Parathyroid adenoma (tissue), 2 donors: ENCODE results near the gene AKR1C8.

Source experiments
- H2AFZ ChIP-seq: fragments of 300-600 bp; sonication (generic); one replicate; pipeline ENCODE4 v1.7.0; 2017; ENCODE audit warnings: antibody characterized with exemption, mild to moderate bottlenecking
- H3K27ac ChIP-seq: fragments of 300-600 bp; sonication (generic); one replicate; pipeline ENCODE4 v1.7.0; 2017
- H3K27me3 ChIP-seq: fragments of 300-600 bp; sonication (generic); one replicate; pipeline ENCODE4 v1.7.0; 2017; ENCODE audit warnings: low read length; ENCODE audit not compliant: control insufficient read depth, insufficient read depth
- H3K36me3 ChIP-seq: fragments of 300-600 bp; sonication (generic); one replicate; pipeline ENCODE4 v1.7.0; 2017; ENCODE audit warnings: low read length; ENCODE audit not compliant: control insufficient read depth, insufficient read depth
- H3K4me1 ChIP-seq: fragments of 300-600 bp; sonication (generic); one replicate; pipeline ENCODE4 v1.7.0; 2017; ENCODE audit warnings: control low read depth
- H3K4me2 ChIP-seq: fragments of 300-600 bp; sonication (generic); one replicate; pipeline ENCODE4 v1.7.0; 2017; ENCODE audit warnings: low read length
- H3K4me3 ChIP-seq: fragments of 300-600 bp; sonication (generic); one replicate; pipeline ENCODE4 v1.7.0; 2017; ENCODE audit warnings: low read depth, low read length
- H3K79me2 ChIP-seq: fragments of 300-600 bp; sonication (generic); one replicate; pipeline ENCODE4 v1.7.0; 2017; ENCODE audit warnings: control low read depth
- H3K9ac ChIP-seq: fragments of 300-600 bp; sonication (generic); one replicate; pipeline ENCODE4 v1.7.0; 2017; ENCODE audit warnings: mild to moderate bottlenecking
- H3K9me3 ChIP-seq: fragments of 300-600 bp; sonication (generic); one replicate; pipeline ENCODE4 v1.7.0; 2017; ENCODE audit warnings: low read length; ENCODE audit not compliant: control insufficient read depth
- TF ChIP-seq, protein P1 (sequence below): fragments of 300-600 bp; sonication (generic); IDR thresholded peaks from one replicate; pipeline ENCODE4 v1.7.0; 2017; ENCODE audit warnings: antibody characterized with exemption, mild to moderate bottlenecking
- donor health status: primary hyperparathyroidism.

AKR1C8 gene

DNA sequence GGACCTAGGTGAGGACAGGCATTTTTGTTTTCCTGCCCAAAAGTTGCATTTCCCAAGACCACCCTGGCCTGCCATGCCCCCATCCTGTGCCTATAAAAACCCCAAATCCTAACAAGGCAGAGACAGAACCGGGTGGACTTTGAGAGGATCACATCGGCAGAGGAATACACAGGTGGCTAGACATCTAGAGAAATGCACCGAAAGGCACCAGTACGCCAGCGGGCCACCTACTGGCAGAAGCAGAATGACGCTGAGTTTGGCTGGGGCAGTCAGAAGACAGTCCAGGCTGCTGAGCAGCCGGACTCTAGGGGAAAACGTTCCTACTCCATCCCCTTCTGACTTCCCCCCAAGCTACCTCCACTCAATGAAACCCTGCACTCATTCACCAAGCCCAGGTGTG, 14.4 kb upstream of the AKR1C8 start:
- TF ChIP-seq, protein P1, sequence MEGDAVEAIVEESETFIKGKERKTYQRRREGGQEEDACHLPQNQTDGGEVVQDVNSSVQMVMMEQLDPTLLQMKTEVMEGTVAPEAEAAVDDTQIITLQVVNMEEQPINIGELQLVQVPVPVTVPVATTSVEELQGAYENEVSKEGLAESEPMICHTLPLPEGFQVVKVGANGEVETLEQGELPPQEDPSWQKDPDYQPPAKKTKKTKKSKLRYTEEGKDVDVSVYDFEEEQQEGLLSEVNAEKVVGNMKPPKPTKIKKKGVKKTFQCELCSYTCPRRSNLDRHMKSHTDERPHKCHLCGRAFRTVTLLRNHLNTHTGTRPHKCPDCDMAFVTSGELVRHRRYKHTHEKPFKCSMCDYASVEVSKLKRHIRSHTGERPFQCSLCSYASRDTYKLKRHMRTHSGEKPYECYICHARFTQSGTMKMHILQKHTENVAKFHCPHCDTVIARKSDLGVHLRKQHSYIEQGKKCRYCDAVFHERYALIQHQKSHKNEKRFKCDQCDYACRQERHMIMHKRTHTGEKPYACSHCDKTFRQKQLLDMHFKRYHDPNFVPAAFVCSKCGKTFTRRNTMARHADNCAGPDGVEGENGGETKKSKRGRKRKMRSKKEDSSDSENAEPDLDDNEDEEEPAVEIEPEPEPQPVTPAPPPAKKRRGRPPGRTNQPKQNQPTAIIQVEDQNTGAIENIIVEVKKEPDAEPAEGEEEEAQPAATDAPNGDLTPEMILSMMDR, result no peak
- Histone ChIP-seq H2AFZ (no peak overlapping the region), H3K27me3 (no peaks in the 10 kb centered on the region), H3K9me3 (no peaks in the 10 kb centered on the region), H3K27ac (no peak overlapping the region), H3K4me1 (no peaks in the 10 kb centered on the region), H3K36me3 (no peaks in the 10 kb centered on the region), H3K9ac (no peak overlapping the region), H3K4me2 (no peak overlapping the region), H3K79me2 (no peaks in the 10 kb centered on the region), H3K4me3 (no peak overlapping the region)

DNA sequence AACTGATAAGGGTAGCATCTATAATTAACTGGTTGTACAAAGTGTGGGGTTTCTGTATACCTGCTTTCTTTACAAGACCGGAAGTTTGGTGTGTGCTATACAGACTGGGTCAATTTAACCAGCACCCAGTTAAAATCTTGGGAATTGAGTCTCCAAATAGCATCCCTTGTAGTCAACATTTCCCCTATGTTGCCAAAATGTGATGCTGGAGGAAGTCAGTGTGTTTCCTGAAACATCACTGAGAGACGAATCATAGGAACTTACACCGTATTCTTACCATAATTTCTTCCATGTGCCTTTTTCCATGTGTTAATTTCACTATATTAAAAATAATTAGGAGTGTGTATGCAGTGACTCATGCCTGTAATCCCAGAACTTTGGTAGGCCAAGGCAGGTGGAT, 13.4 kb upstream of the AKR1C8 start:
- TF ChIP-seq, protein P1, result no peak
- Histone ChIP-seq H2AFZ (no peak overlapping the region), H3K4me2 (no peak overlapping the region), H3K27me3 (no peaks in the 10 kb centered on the region), H3K79me2 (no peaks in the 10 kb centered on the region), H3K36me3 (no peaks in the 10 kb centered on the region), H3K9ac (no peak overlapping the region), H3K4me3 (no peak overlapping the region), H3K4me1 (no peaks in the 10 kb centered on the region), H3K9me3 (no peaks in the 10 kb centered on the region), H3K27ac (no peak overlapping the region)

DNA sequence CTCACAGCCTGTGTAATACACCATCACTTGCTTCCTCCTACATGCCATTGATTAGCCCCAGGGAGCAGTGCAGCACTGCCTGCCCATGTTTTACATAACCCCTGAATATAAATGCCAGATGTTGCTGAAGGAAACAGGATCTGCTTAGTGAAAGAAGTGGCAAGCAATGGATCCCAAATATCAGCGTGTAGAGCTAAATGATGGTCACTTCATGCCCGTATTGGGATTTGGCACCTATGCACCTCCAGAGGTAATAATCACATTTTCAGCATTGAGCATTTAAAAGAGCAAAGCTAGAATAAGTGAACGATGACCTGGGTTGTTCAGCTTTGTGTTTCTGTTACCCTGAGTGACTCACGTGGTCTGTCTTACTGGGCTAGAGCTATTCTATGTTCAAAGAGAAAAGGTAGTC, 11.8 kb upstream of the AKR1C8 start, which contains the start of gene AKR1C4:
Gene AKR1C4, plus strand, starts transcription at position 136 of the 412 bp plus-strand sequence. Its CDS starts 31 bp downstream, at position 167.
- H3K4me3 ChIP-seq, result no peak within 1 kb of the TSS
- H3K4me2 ChIP-seq, result no peak within 1 kb of the TSS
- no peaks in the 10 kb centered on the region for H3K27me3 ChIP-seq
- no peaks in the 10 kb centered on the region for H3K36me3 ChIP-seq
- H2AFZ ChIP-seq, result no peak within 1 kb of the TSS
- TF ChIP-seq, protein P1, result no peak
- H3K27ac ChIP-seq, result no peak within 1 kb of the TSS
- H3K79me2 ChIP-seq, result no peaks in the 10 kb centered on the region
- H3K9ac ChIP-seq, result no peak within 1 kb of the TSS
- no peaks in the 10 kb centered on the region for H3K9me3 ChIP-seq
- no peaks in the 10 kb centered on the region for H3K4me1 ChIP-seq

DNA sequence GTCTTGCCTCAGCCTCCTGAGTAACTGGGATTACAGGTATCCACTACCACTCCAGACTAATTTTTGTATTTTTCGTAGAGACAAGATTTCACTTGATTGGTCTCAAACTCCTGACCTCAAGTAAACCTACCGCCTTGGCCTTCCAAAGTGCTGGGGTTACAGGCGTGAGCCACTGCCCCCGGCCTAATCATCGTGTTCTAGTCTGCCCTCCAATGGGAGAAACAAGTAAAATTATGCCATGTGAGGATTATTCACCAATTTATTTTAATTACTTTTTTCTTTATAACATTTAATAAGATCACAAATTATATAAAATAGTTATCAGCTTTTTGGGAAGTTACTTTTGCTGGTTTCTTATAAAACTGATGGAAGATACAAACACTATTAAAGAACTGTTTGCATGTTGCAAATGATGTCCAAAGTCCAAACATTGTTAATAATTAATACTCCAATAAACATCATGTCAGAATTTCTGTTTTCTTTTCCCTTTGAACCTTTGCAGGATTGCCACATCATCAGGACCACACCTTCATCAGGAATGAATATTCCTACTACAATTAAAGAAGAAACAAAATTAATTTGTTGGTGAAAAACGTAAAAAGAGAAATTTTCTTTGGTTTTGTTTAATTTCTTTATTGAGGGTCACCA, 10.9 kb upstream of the AKR1C8 start:
- no peak overlapping the region for H3K4me2 ChIP-seq
- H3K4me1 ChIP-seq, result no peaks in the 10 kb centered on the region
- TF ChIP-seq, protein P1, result no peak
- no peak overlapping the region for H3K27ac ChIP-seq
- no peaks in the 10 kb centered on the region for H3K79me2 ChIP-seq
- no peak overlapping the region for H2AFZ ChIP-seq
- H3K4me3 ChIP-seq, result no peak overlapping the region
- no peaks in the 10 kb centered on the region for H3K36me3 ChIP-seq
- H3K9ac ChIP-seq, result no peak overlapping the region
- no peaks in the 10 kb centered on the region for H3K27me3 ChIP-seq
- H3K9me3 ChIP-seq, result no peaks in the 10 kb centered on the region

DNA sequence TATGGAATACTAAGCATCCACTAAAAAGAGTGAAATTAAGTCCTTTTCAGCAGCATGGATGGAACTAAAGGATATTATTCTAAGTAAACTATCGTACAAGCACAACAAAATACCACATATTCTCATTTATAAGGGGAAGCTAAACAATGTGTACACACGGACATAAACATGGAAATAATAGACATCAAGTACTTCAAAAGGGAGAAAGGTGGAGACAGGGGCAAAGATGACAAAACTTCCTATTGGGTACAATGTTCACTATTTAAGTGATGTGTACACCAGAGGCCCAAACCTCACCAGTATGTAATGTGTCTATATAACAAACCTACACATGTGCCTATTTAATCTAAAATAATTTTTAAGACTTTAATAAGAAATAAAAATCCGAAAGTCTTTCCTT, 9.5 kb upstream of the AKR1C8 start:
- TF ChIP-seq, protein P1, result no peak
- no peaks in the 10 kb centered on the region for H3K36me3 ChIP-seq
- no peak overlapping the region for H2AFZ ChIP-seq
- H3K27me3 ChIP-seq, result no peaks in the 10 kb centered on the region
- no peak overlapping the region for H3K27ac ChIP-seq
- H3K4me1 ChIP-seq, result no peaks in the 10 kb centered on the region
- no peaks in the 10 kb centered on the region for H3K9me3 ChIP-seq
- H3K4me2 ChIP-seq, result no peak overlapping the region
- H3K79me2 ChIP-seq, result no peaks in the 10 kb centered on the region
- no peak overlapping the region for H3K9ac ChIP-seq
- H3K4me3 ChIP-seq, result no peak overlapping the region
